Measurements from ENCODE around the gene OOEP. TPM values are rescaled to one million over a fixed set of nuclear protein-coding genes. Genes with fewer than 3 reads are reported as not detected.
A peak's percentile ranks its signal among the peaks of the same experiment; 100 is the strongest.

The OOEP gene
- total RNA-seq, 1 donor from 2014 or later, result not detected

DNA sequence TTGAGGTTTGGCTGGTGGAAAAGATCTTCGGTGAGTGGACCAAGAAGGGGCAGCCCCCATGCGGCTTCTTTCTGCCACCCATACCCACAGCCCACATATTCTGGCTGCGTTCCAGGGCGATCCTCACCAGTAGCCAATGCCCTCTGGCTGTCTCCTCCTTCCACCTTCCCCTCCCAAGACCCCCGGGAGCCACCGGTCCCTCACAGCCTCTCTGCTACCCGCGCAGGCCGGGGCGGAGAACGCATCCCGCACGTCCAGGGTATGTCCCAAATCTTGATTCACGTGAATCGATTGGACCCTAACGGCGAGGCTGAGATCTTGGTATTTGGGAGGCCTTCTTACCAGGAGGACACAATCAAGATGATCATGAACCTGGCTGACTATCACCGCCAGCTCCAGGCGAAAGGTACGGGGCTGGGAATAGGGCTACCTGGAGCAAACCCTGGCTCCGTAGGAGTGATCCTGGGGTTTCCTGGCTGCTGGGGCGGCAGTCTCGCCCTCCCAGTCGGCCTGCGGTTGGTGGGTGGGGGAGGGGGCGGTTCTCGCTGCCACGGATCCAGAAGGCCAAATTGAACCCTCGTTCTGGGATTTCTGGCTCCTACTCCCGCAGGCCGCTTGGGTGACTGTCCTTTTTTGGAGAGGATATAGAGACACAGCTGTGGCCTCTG is 6.7 kb downstream of the OOEP start:
- DNase-seq (ENCODE audit: low spot score), result no peak
- Mint-ChIP-seq H3K27me3 (ENCODE audit: unreplicated experiment) (peaks cover 3% of the 10 kb centered on the region), H3K36me3 (ENCODE audit: low read depth, unreplicated experiment) (no peaks in the 10 kb centered on the region), H3K27ac (ENCODE audit: unreplicated experiment) (no peak overlapping the region), H3K9me3 (ENCODE audit: unreplicated experiment) (no peaks in the 10 kb centered on the region), H3K4me1 (ENCODE audit: unreplicated experiment) (peaks cover 4% of the 10 kb centered on the region), H3K4me3 (ENCODE audit: unreplicated experiment) (no peak overlapping the region)
- TF ChIP-seq, protein P1, sequence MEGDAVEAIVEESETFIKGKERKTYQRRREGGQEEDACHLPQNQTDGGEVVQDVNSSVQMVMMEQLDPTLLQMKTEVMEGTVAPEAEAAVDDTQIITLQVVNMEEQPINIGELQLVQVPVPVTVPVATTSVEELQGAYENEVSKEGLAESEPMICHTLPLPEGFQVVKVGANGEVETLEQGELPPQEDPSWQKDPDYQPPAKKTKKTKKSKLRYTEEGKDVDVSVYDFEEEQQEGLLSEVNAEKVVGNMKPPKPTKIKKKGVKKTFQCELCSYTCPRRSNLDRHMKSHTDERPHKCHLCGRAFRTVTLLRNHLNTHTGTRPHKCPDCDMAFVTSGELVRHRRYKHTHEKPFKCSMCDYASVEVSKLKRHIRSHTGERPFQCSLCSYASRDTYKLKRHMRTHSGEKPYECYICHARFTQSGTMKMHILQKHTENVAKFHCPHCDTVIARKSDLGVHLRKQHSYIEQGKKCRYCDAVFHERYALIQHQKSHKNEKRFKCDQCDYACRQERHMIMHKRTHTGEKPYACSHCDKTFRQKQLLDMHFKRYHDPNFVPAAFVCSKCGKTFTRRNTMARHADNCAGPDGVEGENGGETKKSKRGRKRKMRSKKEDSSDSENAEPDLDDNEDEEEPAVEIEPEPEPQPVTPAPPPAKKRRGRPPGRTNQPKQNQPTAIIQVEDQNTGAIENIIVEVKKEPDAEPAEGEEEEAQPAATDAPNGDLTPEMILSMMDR (IDR thresholded peaks at IDR 0.05; ENCODE audit: unreplicated experiment), result no peak

DNA sequence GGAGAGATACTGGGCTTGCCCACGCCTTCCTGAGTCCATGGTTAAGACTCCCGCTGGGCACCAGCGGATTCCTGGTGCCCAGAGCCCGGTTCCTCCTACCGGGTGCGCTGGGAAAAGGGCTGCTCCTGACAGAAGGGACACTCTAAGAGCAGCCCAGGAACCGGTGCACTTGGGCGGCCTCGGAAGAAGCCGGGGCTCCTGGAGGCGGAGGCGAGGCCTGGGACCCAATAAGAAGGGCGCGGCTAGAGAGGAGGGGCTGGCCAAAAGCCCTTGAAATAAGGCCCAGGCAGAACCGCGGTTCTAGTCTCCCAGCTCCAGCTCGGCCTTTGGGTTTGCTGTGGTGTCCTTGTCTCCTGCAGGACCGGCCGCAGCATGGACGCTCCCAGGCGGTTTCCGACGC is 7.3 kb downstream of the OOEP start, which contains the start of gene KHDC3L:
Gene KHDC3L (plus strand): TSS at position 301 of the 400 bp plus-strand sequence. CDS start 72 bp downstream, at position 373.
- Mint-ChIP-seq H3K36me3 (ENCODE audit: low read depth, unreplicated experiment) (no peaks in the 10 kb centered on the region), H3K4me3 (ENCODE audit: unreplicated experiment) (no peak within 1 kb of the TSS), H3K27me3 (ENCODE audit: unreplicated experiment) (peaks cover 3% of the 10 kb centered on the region), H3K27ac (ENCODE audit: unreplicated experiment) (no peak within 1 kb of the TSS), H3K4me1 (ENCODE audit: unreplicated experiment) (peaks cover 4% of the 10 kb centered on the region), H3K9me3 (ENCODE audit: unreplicated experiment) (no peaks in the 10 kb centered on the region)
- TF ChIP-seq, protein P1 (IDR thresholded peaks at IDR 0.05; ENCODE audit: unreplicated experiment), result no peak
- no peak for DNase-seq (ENCODE audit: low spot score)

DNA sequence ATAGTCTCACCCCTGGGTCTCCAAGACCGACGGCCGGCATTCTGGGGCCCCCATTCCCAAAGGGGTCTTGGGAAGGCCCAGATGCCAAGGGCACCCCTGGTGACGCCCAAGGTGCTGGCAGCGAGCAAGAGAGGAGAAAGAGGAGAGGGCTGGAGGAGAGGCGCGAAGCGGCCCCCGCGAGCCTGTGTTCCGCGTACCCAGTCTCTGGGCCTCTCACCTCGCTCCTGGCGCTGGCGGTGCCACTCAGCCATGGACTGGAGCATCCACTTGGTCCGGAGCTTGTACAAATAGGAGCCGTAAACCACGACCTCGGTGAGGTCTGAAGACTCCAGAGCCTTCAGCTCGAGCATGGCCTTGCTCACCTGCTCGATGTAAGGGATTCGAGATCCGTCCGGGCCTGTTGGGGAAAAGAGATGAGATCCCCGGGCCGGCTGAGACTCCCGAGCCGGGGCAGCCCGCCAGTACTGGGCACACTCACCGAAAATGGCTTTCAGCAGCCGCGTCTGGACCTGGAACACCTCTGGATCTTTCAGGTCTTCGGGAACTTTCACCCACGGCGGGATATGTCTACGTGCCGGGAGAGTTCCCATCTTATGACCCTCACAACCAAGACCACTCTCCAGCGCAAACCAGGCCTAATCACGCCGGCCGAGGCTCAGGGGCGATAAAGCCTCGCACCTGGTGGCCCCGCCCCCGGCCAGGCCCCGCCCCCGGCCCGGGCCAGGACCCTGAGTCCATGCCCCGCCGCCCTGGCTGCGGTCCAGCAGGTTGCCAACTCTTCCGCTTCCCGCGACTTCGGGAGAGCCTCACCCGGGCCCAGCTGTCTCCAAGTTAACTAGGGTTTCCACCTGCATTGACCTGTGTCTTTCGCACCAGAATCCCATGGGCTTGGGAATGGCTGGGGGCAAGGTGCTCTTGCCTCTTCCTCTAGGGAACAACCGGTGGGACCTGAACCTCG is 15.8 kb downstream of the OOEP start, which contains the start of gene DPPA5:
Gene DPPA5 (minus strand): TSS at position 641 of the 958 bp plus-strand sequence. CDS start 51 bp downstream, at position 590.
- peaks cover 5% of the 10 kb centered on the region for H3K4me1 Mint-ChIP-seq (ENCODE audit: unreplicated experiment)
- no peaks in the 10 kb centered on the region for H3K9me3 Mint-ChIP-seq (ENCODE audit: unreplicated experiment)
- TF ChIP-seq, protein P1 (IDR thresholded peaks at IDR 0.05; ENCODE audit: unreplicated experiment), result no peak
- peaks cover 2% of the 10 kb centered on the region for H3K36me3 Mint-ChIP-seq (ENCODE audit: low read depth, unreplicated experiment)
- H3K4me3 Mint-ChIP-seq (ENCODE audit: unreplicated experiment), result no peak within 1 kb of the TSS
- DNase-seq (ENCODE audit: low spot score), result no peak
- H3K27ac Mint-ChIP-seq (ENCODE audit: unreplicated experiment), result peak within 1 kb of the TSS; percentile 24
- no peaks in the 10 kb centered on the region for H3K27me3 Mint-ChIP-seq (ENCODE audit: unreplicated experiment)

DNA sequence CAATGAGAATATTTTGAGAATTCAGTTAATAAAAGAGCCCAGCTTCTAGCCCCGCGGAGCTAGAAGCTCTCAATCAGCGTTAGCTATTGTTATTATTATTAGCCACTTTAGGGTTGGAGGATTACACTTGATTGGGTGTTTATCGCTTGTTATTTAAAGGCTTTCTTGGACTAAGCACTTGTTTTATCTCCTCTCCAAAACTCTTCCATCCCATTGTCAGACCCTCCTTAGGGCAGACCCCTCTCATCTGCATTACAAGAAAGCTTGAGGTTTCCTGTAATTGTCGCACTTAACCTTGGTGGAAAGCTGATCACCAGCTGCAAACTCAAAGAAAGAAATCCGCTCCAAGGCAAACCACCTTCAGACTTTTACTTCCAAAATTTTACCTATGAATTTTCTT is 20.4 kb downstream of the OOEP start:
- Mint-ChIP-seq H3K27me3 (ENCODE audit: unreplicated experiment) (no peaks in the 10 kb centered on the region), H3K4me3 (ENCODE audit: unreplicated experiment) (no peak overlapping the region), H3K36me3 (ENCODE audit: low read depth, unreplicated experiment) (no peaks in the 10 kb centered on the region), H3K4me1 (ENCODE audit: unreplicated experiment) (peaks cover 5% of the 10 kb centered on the region), H3K9me3 (ENCODE audit: unreplicated experiment) (no peaks in the 10 kb centered on the region), H3K27ac (ENCODE audit: unreplicated experiment) (no peak overlapping the region)
- TF ChIP-seq, protein P1 (IDR thresholded peaks at IDR 0.05; ENCODE audit: unreplicated experiment), result no peak
- no peak for DNase-seq (ENCODE audit: low spot score)

Data from endothelial cell (in vitro differentiated cells).